Astrocyte (in vitro differentiated cells and primary cell): Measurements from ENCODE around the gene PPP1R1A.

ENCODE experiments used
- CTCF ChIP-seq: IDR thresholded peaks from 2 replicates; pipeline ENCODE4 v1.5.1; 2011; ENCODE audit warnings: low read depth, mild to moderate bottlenecking, inconsistent platforms, low read length, moderate library complexity; ENCODE audit not compliant: insufficient read depth
- EZH2 ChIP-seq: IDR thresholded peaks from 2 replicates; pipeline ENCODE4 v1.6.1; 2012; ENCODE audit warnings: mild to moderate bottlenecking, low read length, inconsistent platforms; ENCODE audit not compliant: insufficient read depth

GRCh38 chr12:54558311-54558710, 30.1 kb downstream of the PPP1R1A start:
- TF ChIP-seq CTCF (no peak), EZH2 (no peak)
